ENCODE data around the gene EEF1G.

DNA sequence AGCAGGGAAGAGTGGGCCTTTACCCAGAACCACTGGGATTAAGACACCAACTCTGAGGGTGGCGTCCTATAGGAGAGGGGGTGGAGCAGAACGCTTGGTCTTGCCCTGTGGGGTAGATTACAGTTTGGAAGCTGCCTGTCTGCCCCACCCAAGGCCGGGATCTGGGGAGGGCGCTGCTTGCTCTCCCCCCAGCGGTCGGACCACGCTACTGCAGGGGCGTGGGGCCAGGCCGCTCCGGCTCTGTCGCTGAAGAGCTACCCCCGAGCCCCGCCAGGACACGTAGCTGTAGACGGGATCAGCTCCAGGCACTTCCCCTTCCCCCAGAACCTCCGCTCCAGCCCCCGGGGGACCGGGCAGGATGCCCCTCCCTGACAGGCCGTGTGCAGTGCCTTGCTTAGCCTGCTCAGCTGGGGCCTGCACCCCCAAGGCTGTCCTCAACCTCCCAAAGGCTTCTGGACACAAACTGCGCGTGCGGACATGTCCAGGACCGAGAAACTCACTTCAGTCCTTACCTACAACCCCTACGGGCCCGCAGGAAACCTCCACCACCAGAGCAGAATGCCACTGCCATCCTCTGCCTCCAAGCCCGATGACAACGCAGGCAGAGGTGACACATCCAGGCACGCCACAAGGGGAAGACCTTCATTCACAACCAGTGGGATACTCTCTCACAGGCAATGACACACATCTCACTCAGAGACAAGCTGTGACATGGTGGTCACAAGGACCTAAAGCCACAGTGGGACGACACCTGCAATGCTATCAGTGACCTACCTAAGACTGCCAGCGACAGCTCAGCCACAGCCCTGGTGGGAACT, 30.7 kb downstream of the EEF1G start:
- TF ChIP-seq ZNF830 (CRISPR knock-in tag; IDR thresholded peaks at IDR 0.05) (no peak), PTBP1 (IDR thresholded peaks at IDR 0.05; ENCODE audit: low read depth, low read length) (no peak), ZNF263 (CRISPR knock-in tag; IDR thresholded peaks at IDR 0.05; ENCODE audit: borderline replicate concordance) (peak; percentile 81)

Measured in K562 (cell line).